AG09309 (cell line): Measurements from ENCODE around the gene TMEM247.
A peak's percentile ranks its signal among the peaks of the same experiment; 100 is the strongest.

Experiments used
- DNase-seq: peaks from one replicate; pipeline ENCODE4 v3.0.0-alpha.2; 2010; ENCODE audit warnings: low read depth
- H3K4me3 ChIP-seq: 2 replicates; pipeline ENCODE4 v1.5.1; 2011; ENCODE audit warnings: mild to moderate bottlenecking, low read depth, low read length, moderate library complexity; ENCODE audit not compliant: control insufficient read depth
- TF ChIP-seq, protein P1 (sequence below): IDR thresholded peaks from 2 replicates; pipeline ENCODE4 v1.5.1; 2011; ENCODE audit warnings: mild to moderate bottlenecking, low read depth, low read length, inconsistent platforms; ENCODE audit not compliant: insufficient read depth, control insufficient read depth; ENCODE audit errors: missing control alignments

The TMEM247 gene

DNA sequence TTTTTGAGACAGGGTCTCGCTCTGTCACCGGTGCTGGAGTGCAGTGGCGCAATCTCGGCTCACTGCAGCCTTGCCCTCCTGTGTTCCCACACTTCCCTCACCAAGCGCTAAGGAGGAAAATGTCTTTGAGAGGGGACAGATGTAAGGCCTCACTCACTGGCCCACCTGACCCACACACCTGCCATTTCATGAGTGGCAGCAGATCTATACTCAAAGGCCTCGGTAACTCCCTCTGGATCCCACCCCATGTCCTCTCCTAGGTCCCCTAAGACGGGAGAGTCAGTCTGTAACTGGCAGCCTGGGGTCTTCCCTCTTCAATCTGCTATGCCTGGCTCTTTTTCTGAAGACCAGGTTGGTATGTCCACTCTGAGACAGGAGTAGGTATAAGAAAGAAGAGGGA, 12.9 kb downstream of the TMEM247 start:
- TF ChIP-seq, protein P1, sequence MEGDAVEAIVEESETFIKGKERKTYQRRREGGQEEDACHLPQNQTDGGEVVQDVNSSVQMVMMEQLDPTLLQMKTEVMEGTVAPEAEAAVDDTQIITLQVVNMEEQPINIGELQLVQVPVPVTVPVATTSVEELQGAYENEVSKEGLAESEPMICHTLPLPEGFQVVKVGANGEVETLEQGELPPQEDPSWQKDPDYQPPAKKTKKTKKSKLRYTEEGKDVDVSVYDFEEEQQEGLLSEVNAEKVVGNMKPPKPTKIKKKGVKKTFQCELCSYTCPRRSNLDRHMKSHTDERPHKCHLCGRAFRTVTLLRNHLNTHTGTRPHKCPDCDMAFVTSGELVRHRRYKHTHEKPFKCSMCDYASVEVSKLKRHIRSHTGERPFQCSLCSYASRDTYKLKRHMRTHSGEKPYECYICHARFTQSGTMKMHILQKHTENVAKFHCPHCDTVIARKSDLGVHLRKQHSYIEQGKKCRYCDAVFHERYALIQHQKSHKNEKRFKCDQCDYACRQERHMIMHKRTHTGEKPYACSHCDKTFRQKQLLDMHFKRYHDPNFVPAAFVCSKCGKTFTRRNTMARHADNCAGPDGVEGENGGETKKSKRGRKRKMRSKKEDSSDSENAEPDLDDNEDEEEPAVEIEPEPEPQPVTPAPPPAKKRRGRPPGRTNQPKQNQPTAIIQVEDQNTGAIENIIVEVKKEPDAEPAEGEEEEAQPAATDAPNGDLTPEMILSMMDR, result no peak
- H3K4me3 ChIP-seq, result no peak overlapping the region
- no peak for DNase-seq

DNA sequence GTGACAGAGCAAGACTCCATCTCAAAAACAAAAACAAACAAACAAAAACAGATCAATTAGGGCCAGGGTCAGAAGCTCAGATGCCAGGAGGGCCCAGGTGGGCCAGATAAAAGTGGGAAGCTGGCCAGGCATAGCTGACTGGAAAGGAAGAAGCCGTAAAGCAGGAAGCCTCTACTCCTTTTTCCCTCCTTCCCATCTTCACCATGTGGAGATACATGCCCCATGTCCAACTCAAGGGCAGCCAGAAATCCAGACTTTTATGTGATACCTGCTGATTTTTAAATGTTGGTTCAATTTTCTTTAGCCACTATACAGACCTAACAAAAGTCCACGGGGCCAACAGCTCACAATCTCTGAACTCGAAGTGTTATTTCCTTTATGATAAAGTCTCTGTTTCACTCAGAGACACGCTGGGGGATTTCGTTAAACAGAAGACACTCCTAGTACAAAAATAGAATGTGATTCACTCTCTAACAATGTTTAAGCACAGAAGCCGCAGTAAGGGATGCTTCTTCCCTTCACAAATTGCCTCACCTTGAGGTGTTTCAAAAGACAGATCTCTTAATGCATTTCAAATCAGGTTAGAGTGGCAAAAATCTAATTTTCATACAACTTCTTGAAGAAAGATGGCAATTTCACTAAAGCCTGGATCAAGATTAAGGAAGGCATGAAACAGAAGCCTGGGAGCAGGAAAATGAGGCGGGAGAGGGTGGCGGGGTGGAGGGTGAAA, 14.0 kb downstream of the TMEM247 start:
- peak; percentile 24 for DNase-seq
- TF ChIP-seq, protein P1, result no peak
- no peak overlapping the region for H3K4me3 ChIP-seq

DNA sequence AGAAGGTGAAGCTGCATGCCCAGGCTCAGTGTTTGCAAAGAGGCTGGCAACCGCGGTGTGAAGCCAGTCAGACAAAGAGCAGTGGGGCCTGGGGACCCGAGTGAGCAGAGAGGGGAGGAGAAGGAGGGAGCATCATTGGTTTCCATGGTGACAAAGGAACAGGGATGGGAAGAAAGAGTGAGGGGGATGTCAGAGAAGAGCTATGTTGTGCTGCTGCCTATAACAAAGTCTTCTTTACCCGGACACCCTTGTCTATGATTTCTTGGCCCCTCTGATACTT, 14.5 kb downstream of the TMEM247 start:
- TF ChIP-seq, protein P1, result no peak
- DNase-seq, result no peak
- H3K4me3 ChIP-seq, result no peak overlapping the region

DNA sequence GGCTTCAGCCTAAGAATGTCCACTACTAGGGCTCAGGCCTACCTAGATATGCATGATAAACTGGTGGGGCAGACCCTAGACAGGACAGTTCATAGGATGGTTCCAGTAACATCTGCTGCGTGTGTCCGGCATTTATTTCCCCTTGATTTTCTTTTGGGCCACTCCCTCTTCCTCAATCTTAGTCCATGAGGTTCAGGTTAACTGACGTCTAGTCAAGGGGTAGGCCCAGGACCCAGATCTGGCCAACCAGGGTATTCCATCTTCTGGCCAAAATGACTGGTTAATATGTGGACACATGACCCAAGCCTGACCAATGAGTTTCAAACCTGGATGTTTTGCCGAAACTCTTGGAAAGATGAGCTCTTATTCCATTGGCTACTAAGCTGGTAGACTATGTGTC, 15.2 kb downstream of the TMEM247 start:
- no peak overlapping the region for H3K4me3 ChIP-seq
- TF ChIP-seq, protein P1, result no peak
- DNase-seq, result no peak

DNA sequence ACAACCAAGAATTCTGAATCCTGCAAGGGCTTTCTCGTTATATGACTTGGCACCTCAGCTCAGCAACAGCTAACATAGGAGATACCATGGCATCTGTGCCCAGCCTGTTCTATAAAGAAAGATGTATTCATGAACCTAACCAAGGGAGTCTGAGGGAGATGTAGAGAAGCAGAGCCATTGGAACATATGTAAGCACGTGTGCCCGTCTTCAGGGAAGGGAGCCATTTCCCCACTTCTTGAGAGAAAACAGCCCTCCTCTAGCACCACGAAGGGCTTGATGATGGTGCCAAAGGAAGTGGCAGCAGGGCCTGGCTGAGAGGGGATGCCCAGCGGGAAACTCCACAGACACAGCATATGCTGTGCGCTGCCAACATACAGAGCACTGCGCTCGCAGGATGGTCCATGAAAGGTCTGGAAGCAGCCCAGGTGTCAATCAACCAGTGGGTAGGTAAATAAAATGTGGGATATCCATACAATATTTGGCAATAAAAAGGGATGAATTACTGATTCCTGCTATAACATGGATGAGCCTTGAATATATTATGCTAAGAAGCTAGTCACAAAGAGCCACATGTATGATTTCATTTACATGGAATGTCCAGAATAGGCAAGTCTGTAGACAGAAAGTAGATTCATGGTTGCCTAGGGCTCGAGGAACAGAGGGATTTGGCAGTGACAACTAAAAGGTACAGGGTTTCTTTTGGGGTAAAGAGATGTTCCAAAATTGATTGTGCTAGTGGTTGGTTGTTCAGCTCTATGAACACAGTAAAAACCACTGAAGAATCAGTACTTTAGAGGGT, 16.1 kb downstream of the TMEM247 start:
- DNase-seq, result peak; percentile 3
- no peak overlapping the region for H3K4me3 ChIP-seq
- TF ChIP-seq, protein P1, result no peak

DNA sequence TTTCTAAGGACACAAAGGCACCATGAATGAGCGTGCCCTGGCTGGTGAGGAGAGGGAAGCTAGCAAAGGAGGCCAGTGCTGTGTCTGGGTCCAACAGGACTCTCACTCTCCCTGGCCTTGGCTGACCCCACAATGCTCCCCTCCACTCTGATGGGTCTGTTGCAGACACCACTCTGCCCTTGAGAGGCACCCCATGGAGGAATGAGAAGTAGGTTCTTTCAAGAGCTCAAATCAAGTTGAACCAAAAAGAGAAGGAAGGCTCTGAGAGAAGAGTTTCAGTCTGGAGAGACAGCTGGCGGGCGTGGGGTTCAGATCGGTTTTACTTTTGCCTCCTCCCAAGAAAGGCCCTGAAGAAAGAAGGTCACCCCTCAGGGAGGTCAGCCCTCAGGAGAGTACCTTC, 18.4 kb downstream of the TMEM247 start:
- TF ChIP-seq, protein P1, result no peak
- DNase-seq, result no peak
- no peak overlapping the region for H3K4me3 ChIP-seq

DNA sequence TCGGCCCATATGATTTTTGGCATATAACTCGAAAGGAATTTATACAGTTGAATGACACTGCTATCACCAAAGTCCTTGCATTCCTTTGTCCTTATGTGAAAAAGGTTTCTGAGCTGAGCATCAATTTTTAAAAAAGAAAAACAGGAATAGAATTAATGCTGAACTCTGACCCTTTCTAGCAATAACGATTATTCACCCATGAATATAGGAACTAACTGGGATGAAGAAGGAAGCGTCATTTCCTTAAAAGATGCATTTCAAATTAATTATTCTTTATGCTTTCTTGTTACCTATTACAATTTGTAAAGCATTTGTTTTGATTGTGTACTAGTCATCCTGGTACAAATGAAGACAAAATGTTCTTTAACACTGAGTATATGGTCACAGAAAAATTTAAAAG, 19.3 kb downstream of the TMEM247 start:
- H3K4me3 ChIP-seq, result no peak overlapping the region
- no peak for DNase-seq
- TF ChIP-seq, protein P1, result no peak
